ENCODE data around the gene PPP1R14B.

DNA sequence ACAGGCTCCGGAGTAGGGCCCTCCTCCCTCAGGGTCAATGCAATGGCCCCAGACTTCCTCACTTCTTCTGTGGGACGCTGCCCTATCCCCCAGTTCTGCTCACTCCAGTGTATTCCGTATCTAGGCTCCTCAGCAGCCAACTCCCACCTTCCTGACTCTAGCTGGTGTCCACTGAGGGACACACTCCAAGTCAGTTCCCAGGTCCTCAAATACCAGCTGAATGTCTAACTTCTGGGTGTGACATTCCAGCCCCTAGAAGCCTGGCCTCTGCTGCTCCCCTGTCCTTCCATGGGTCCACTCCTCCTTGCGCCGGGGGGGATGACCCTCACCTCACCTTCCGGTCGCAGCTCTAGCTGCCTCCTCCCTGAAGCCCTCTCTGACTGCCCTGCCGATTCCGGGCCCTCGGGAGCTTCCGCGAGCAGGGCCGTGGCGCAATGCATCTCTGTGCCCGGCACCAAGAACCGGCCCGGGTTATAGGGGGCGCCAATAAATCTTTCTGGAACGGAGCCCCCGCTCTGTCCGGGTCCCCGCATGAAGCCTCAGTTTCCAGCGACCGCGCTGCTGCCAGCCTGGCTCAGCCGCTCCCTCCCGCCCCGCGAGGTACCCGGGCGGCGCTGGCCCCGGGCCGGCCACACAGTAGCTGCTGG, 22.3 kb upstream of the PPP1R14B start:
- TF ChIP-seq, protein P1, sequence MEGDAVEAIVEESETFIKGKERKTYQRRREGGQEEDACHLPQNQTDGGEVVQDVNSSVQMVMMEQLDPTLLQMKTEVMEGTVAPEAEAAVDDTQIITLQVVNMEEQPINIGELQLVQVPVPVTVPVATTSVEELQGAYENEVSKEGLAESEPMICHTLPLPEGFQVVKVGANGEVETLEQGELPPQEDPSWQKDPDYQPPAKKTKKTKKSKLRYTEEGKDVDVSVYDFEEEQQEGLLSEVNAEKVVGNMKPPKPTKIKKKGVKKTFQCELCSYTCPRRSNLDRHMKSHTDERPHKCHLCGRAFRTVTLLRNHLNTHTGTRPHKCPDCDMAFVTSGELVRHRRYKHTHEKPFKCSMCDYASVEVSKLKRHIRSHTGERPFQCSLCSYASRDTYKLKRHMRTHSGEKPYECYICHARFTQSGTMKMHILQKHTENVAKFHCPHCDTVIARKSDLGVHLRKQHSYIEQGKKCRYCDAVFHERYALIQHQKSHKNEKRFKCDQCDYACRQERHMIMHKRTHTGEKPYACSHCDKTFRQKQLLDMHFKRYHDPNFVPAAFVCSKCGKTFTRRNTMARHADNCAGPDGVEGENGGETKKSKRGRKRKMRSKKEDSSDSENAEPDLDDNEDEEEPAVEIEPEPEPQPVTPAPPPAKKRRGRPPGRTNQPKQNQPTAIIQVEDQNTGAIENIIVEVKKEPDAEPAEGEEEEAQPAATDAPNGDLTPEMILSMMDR (IDR thresholded peaks at IDR 0.05), result no peak
- TF ChIP-seq POLR2A (IDR thresholded peaks at IDR 0.05), result no peak

Measured in thyroid gland (tissue), 4 donors.